GM12878 (cell line): ENCODE measurements around the gene NPW. TPM values are rescaled to one million over a fixed set of nuclear protein-coding genes. Genes with fewer than 3 reads are reported as not detected.
A peak's percentile ranks its signal among the peaks of the same experiment; 100 is the strongest.

Experiments used
- ATAC-seq: fragments of 200-7000 bp; cut with Tn5 transposase; 3 replicates; pipeline ENCODE4 v1.9.1; 2020; ENCODE audit warnings: mild to moderate bottlenecking, moderate library complexity
- BruUV-seq: library from RNA; stranded (reverse); fragments of 400-500 nt; replicated peaks from 2 replicates; lab custom pipeline; 2021; lab: Mats Ljungman, UMichigan
- CTCF ChIA-PET: fragments of 300-600 bp; sonication (Branson Sonifier 250); formaldehyde crosslinking; extraction: SDS; loops from one replicate; lab custom pipeline; 2021; ENCODE audit warnings: inconsistent platforms; lab: Yijun Ruan, JAX
- POLR2A ChIA-PET: fragments of 350-600 bp; formaldehyde crosslinking; extraction: SDS; loops from one replicate; lab custom pipeline; 2021; ENCODE audit warnings: inconsistent platforms; lab: Charles Lee
- RAD21 ChIA-PET: fragments of 300-600 bp; sonication (Branson Sonifier 250); formaldehyde crosslinking; loops from one replicate; lab custom pipeline; 2023; ENCODE audit warnings: antibody characterized with exemption; ENCODE audit not compliant: unreplicated experiment; lab: Charles Lee
- SMC1A ChIA-PET: fragments of 300-600 bp; sonication (Branson Sonifier 250); formaldehyde crosslinking; loops from one replicate; lab custom pipeline; 2023; ENCODE audit not compliant: unreplicated experiment, uncharacterized antibody; lab: Charles Lee
- DNase-seq: peaks from one replicate; pipeline ENCODE4 v3.0.0-alpha.2; 2011; ENCODE audit warnings: low read depth, low spot score
- FAIRE-seq: peaks from 3 replicates; lab custom pipeline; 2011; peaks lifted over from hg19 to GRCh38; lab: Jason Lieb, UNC
- H2AFZ ChIP-seq: 2 replicates; pipeline ENCODE4 v1.6.0; 2011; ENCODE audit warnings: low read depth, low read length, control low read depth; ENCODE audit not compliant: control insufficient read depth
- H3K27ac ChIP-seq: 2 replicates; pipeline ENCODE4 v1.5.1; 2011; ENCODE audit warnings: control low read depth; ENCODE audit not compliant: control insufficient read depth, insufficient read depth
- H3K27me3 ChIP-seq, 2 experiments: replicated peaks in 1 of 2; 2 replicates each; pipeline versions ENCODE4 v1.6.0 to v1.6.1; 2011; ENCODE audit warnings: low read length in 1 of 2; ENCODE audit not compliant: control insufficient read depth in 2 of 2, insufficient read depth in 2 of 2
- H3K36me3 ChIP-seq, 2 experiments: 2 replicates each; pipeline ENCODE4 v1.5.1; 2011; ENCODE audit warnings: low read length in 1 of 2; ENCODE audit not compliant: control insufficient read depth in 2 of 2, insufficient read depth in 2 of 2
- H3K4me1 ChIP-seq: 2 replicates; pipeline ENCODE4 v1.6.1; 2011; ENCODE audit warnings: mild to moderate bottlenecking, low read length, moderate library complexity, mixed read lengths; ENCODE audit not compliant: control insufficient read depth, insufficient read depth
- H3K4me2 ChIP-seq: 2 replicates; pipeline ENCODE4 v1.6.0; 2011; ENCODE audit warnings: control low read depth; ENCODE audit not compliant: control insufficient read depth, insufficient read depth
- H3K4me3 ChIP-seq: fragments of 200-600 bp; sonication (generic); 2 replicates; pipeline ENCODE4 v1.5.1; 2016
- H3K79me2 ChIP-seq: 2 replicates; pipeline ENCODE4 v1.6.0; 2011; ENCODE audit warnings: low read length; ENCODE audit not compliant: control insufficient read depth, insufficient read depth
- H3K9ac ChIP-seq: 2 replicates; pipeline ENCODE4 v1.8.0; 2011; ENCODE audit warnings: low read length, control low read depth, mixed read lengths; ENCODE audit not compliant: control insufficient read depth, insufficient read depth
- H3K9me3 ChIP-seq: replicated peaks from 3 replicates; pipeline ENCODE4 v1.5.1; 2011; ENCODE audit warnings: mild to moderate bottlenecking, low read length; ENCODE audit not compliant: control insufficient read depth, insufficient read depth
- H4K20me1 ChIP-seq: 2 replicates; pipeline ENCODE4 v1.6.0; 2011; ENCODE audit not compliant: control insufficient read depth, insufficient read depth
- CBX3 ChIP-seq: fragments of 200-600 bp; sonication (generic); IDR thresholded peaks from 2 replicates; pipeline ENCODE4 v1.6.1; 2016; ENCODE audit warnings: low read depth, borderline replicate concordance
- CEBPZ ChIP-seq: fragments of 150-350 bp; IDR thresholded peaks from 2 replicates; pipeline ENCODE4 v1.6.1; 2016; ENCODE audit warnings: low read depth, low read length
- CREM ChIP-seq: IDR thresholded peaks from 2 replicates; pipeline ENCODE4 v1.6.1; 2014; ENCODE audit warnings: antibody characterized with exemption, low read depth
- FOS ChIP-seq: IDR thresholded peaks from 3 replicates; pipeline ENCODE4 v1.6.1; 2011; ENCODE audit warnings: borderline replicate concordance; ENCODE audit not compliant: insufficient read length; ENCODE audit errors: extremely low read depth
- GABPA ChIP-seq: IDR thresholded peaks from 2 replicates; pipeline ENCODE4 v1.6.1; 2014; ENCODE audit warnings: antibody characterized with exemption, low read depth, mild to moderate bottlenecking, inconsistent platforms
- HDAC6 ChIP-seq: fragments of 200-600 bp; sonication (generic); IDR thresholded peaks from one replicate; pipeline ENCODE4 v1.8.0; 2017; ENCODE audit warnings: antibody characterized with exemption; ENCODE audit not compliant: unreplicated experiment
- JUNB ChIP-seq: IDR thresholded peaks from 2 replicates; pipeline ENCODE4 v1.6.1; 2016; ENCODE audit warnings: antibody characterized with exemption, mild to moderate bottlenecking
- KDM1A ChIP-seq: fragments of 200-600 bp; sonication (generic); IDR thresholded peaks from 2 replicates; pipeline ENCODE4 v1.6.1; 2016; ENCODE audit warnings: borderline replicate concordance
- KLF5 ChIP-seq: fragments of 450-650 bp; IDR thresholded peaks from 2 replicates; pipeline ENCODE4 v1.6.1; 2014; ENCODE audit warnings: mild to moderate bottlenecking; ENCODE audit not compliant: partially characterized antibody
- MEF2B ChIP-seq: fragments of 450-650 bp; IDR thresholded peaks from 2 replicates; pipeline ENCODE4 v1.6.1; 2018; ENCODE audit warnings: mild to moderate bottlenecking, moderate library complexity; ENCODE audit not compliant: partially characterized antibody, poor library complexity, severe bottlenecking
- MLLT1 ChIP-seq: fragments of 450-650 bp; IDR thresholded peaks from 2 replicates; pipeline ENCODE4 v1.6.1; 2016; ENCODE audit warnings: mild to moderate bottlenecking
- RELB ChIP-seq: fragments of 450-650 bp; IDR thresholded peaks from 2 replicates; pipeline ENCODE4 v1.6.1; 2017; ENCODE audit warnings: low read depth, mild to moderate bottlenecking, moderate library complexity
- TCF12 ChIP-seq: IDR thresholded peaks from 2 replicates; pipeline ENCODE4 v1.6.1; 2011; ENCODE audit warnings: low read depth, mild to moderate bottlenecking, low read length
- TCF7 ChIP-seq: IDR thresholded peaks from 2 replicates; pipeline ENCODE4 v1.6.1; 2014; ENCODE audit warnings: antibody characterized with exemption, borderline replicate concordance
- WGBS: methylation state at CpG from one replicate; pipeline ENCODE4 v1.1.6; 2016; ENCODE audit warnings: low lambda C conversion rate; ENCODE audit not compliant: insufficient replicate concordance, insufficient coverage; ENCODE audit errors: missing lambda C conversion rate; 5-methylcytosine and 5-hydroxymethylcytosine counted together
- in situ Hi-C: fragments of 300-500 bp; cut with MboI; formaldehyde crosslinking; loops from 9 replicates; pipeline ENCODE4 v1.14.3; 2018; ENCODE audit warnings: mixed read lengths
- intact Hi-C: fragments of 100-400 bp; cut with micrococcal nuclease; formaldehyde crosslinking; loops from one replicate; pipeline ENCODE4 v1.14.2; 2022; ENCODE audit not compliant: unreplicated experiment
- polyA plus RNA-seq, 11 experiments: library from polyadenylated mRNA; depleted of rRNA in 4 of 11; unstranded in 6 of 11; stranded (reverse) in 5 of 11; fragments of >200 nt; fragmentation: Nextera tagmentation in 4 of 11; fragmentation: Illumina TruSeq in 1 of 11; extraction: Ambion mirVana in 4 of 11; extraction: Trizol in 1 of 11; gene quantifications; 1 replicate in 1 of 11; 2 replicates in 10 of 11; pipeline versions ENCODE4 v1.2.1 to v1.2.3, GENCODE V29; 2011 to 2016; ENCODE audit warnings: inconsistent platforms in 2 of 11, missing spikeins in 2 of 11, low read depth in 1 of 11
- total RNA-seq, 4 experiments: library from RNA; depleted of rRNA in 3 of 4; stranded (reverse); fragments of >200 nt in 3 of 4; fragmentation: Illumina TruSeq in 1 of 4; extraction: Trizol in 1 of 4; gene quantifications; 2 replicates each; pipeline versions ENCODE4 v1.2.1 to v1.2.3, GENCODE V29; 2013 to 2021

NPW gene
- total and polyA plus RNA-seq, 10 of the 15 experiments (the other 5 are each of a cell fraction or from before 2014, with no cell fraction given), result 0.23 to 2.5 (median 0.98) TPM; not detected in 4

GRCh38 chr16:2043667-2044451 is 24.3 kb downstream of the NPW start (continued):
- TF ChIP-seq RELB (peak; percentile 45; the same call in 1 of the 2 replicates), MEF2B (peak; percentile 12), KDM1A (no peak), JUNB (no peak), TCF7 (no peak)

- no peak overlapping the region for H3K9ac ChIP-seq
- POLR2A ChIA-PET, result interaction anchor here (0.6 to 2.3 kb wide), 2 partner anchors 20 to 110 kb away, joined by 5 to 11 read pairs; partner anchors contain the start of gene TRAF7
- no peak for TF ChIP-seq GABPA
- TF ChIP-seq CBX3, result no peak
- no peak for TF ChIP-seq FOS
- no peak for TF ChIP-seq MLLT1
- TF ChIP-seq TCF12, result no peak
- TF ChIP-seq CREM, result no peak
- TF ChIP-seq CEBPZ, result no peak
- TF ChIP-seq KLF5, result no peak
- TF ChIP-seq HDAC6, result no peak
Observed at GRCh38 chr16:2044541-2044940, 25.0 kb downstream of the NPW start.

More at GRCh38 chr16:2044541-2044940, 25.0 kb downstream of the NPW start:
- BruUV-seq, result no TSS peak
- Histone ChIP-seq H3K9me3 (no peaks in the 10 kb centered on the region), H3K27me3 (no peaks in the 10 kb centered on the region), H3K4me2 (no peak overlapping the region), H3K4me1 (peaks cover 22% of the 10 kb centered on the region), H3K27ac (no peak overlapping the region), H3K4me3 (no peak overlapping the region), H2AFZ (no peak overlapping the region), H3K36me3 (peaks cover 0 to 1% of the 10 kb centered on the region in 2 experiments; a peak in 2 of 4 replicates), H4K20me1 (no peaks in the 10 kb centered on the region), H3K79me2 (peaks cover 16% of the 10 kb centered on the region)
- intact Hi-C loops (no loop called here), in situ Hi-C loops (no loop called here)
- CTCF ChIA-PET, result no interaction called here
- FAIRE-seq, result no peak
- 71% methylated on average over 22 of the region's 22 CpGs for WGBS
- no peak for DNase-seq
- RAD21 ChIA-PET, result interaction anchor here (0.9 kb wide), 1 partner anchor 22 kb away, joined by 3 read pairs; no protein-coding TSS in a partner anchor
- SMC1A ChIA-PET, result interaction anchor here (1.3 kb wide), 1 partner anchor 12 kb away, joined by 4 read pairs; no protein-coding TSS in a partner anchor
- ATAC-seq, result no peak
